Neural progenitor cell (in vitro differentiated cells): ENCODE results near the gene ZNF784. TPM values are rescaled to one million over a fixed set of nuclear protein-coding genes. Genes with fewer than 3 reads are reported as not detected.

Source experiments
- DNase-seq: peaks from one replicate; pipeline ENCODE4 v3.0.0-alpha.2; 2016; ENCODE audit warnings: low spot score
- H2AFZ ChIP-seq: fragments of 200-600 bp; sonication (generic); replicated peaks from 2 replicates; pipeline ENCODE4 v1.6.1; 2016; ENCODE audit warnings: antibody characterized with exemption
- H3F3A ChIP-seq: fragments of 200-600 bp; sonication (generic); 2 replicates; pipeline ENCODE4 v1.6.1; 2016; ENCODE audit warnings: antibody characterized with exemption, low read depth
- H3K27ac ChIP-seq: fragments of 200-600 bp; sonication (generic); 2 replicates; pipeline ENCODE4 v1.5.1; 2016; ENCODE audit warnings: mild to moderate bottlenecking
- H3K27me3 ChIP-seq: fragments of 200-600 bp; sonication (generic); 2 replicates; pipeline ENCODE4 v1.6.1; 2016; ENCODE audit warnings: mild to moderate bottlenecking, moderate library complexity
- H3K36me3 ChIP-seq: fragments of 200-600 bp; sonication (generic); 2 replicates; pipeline ENCODE4 v1.5.1; 2016
- H3K4me1 ChIP-seq: fragments of 200-600 bp; sonication (generic); 2 replicates; pipeline ENCODE4 v1.6.1; 2016; ENCODE audit warnings: mixed run types
- H3K4me2 ChIP-seq: fragments of 200-600 bp; sonication (generic); 2 replicates; pipeline ENCODE4 v1.6.1; 2016
- H3K4me3 ChIP-seq: fragments of 200-600 bp; sonication (generic); 2 replicates; pipeline ENCODE4 v1.5.1; 2016
- H3K79me2 ChIP-seq: fragments of 200-600 bp; sonication (generic); 2 replicates; pipeline ENCODE4 v1.6.1; 2016; ENCODE audit warnings: low read depth
- H3K9ac ChIP-seq: fragments of 200-600 bp; sonication (generic); 2 replicates; pipeline ENCODE4 v1.6.1; 2016
- H3K9me3 ChIP-seq: fragments of 200-600 bp; sonication (generic); 2 replicates; pipeline ENCODE4 v1.5.1; 2016; ENCODE audit warnings: low read depth
- H4K20me1 ChIP-seq: fragments of 200-600 bp; sonication (generic); 2 replicates; pipeline ENCODE4 v1.6.1; 2016; ENCODE audit warnings: low read depth
- H3K27ac Mint-ChIP-seq: 3 replicates; pipeline ENCODE4 v1.8.0; 2021; ENCODE audit warnings: mixed read lengths
- H3K27me3 Mint-ChIP-seq: 2 replicates; pipeline ENCODE4 v1.8.0; 2022; ENCODE audit warnings: low read depth, mild to moderate bottlenecking, inconsistent platforms, moderate library complexity, mixed read lengths; ENCODE audit not compliant: insufficient read depth
- H3K36me3 Mint-ChIP-seq: 3 replicates; pipeline ENCODE4 v1.8.0; 2021; ENCODE audit warnings: mixed read lengths
- H3K4me1 Mint-ChIP-seq: 3 replicates; pipeline ENCODE4 v1.8.0; 2021; ENCODE audit warnings: mixed read lengths
- H3K4me3 Mint-ChIP-seq: 3 replicates; pipeline ENCODE4 v1.8.0; 2021; ENCODE audit warnings: mild to moderate bottlenecking, moderate library complexity, mixed read lengths
- H3K9me3 Mint-ChIP-seq: 3 replicates; pipeline ENCODE4 v1.8.0; 2020; ENCODE audit warnings: mixed read lengths
- EZH2 ChIP-seq: fragments of 200-600 bp; sonication (generic); IDR thresholded peaks from 2 replicates; pipeline ENCODE4 v1.6.1; 2017; ENCODE audit warnings: antibody characterized with exemption, mild to moderate bottlenecking, moderate library complexity
- EZH2phosphoT487 ChIP-seq: fragments of 200-600 bp; sonication (generic); IDR thresholded peaks from 2 replicates; pipeline ENCODE4 v1.6.1; 2017; ENCODE audit warnings: antibody characterized with exemption
- total RNA-seq: library from RNA; depleted of rRNA; stranded (reverse); fragments of >200 nt; gene quantifications from 2 replicates; pipeline ENCODE4 v1.2.3, GENCODE V29; 2015; ENCODE audit warnings: low replicate concordance
- TF ChIP-seq, protein P1 (sequence below): fragments of 200-600 bp; sonication (generic); IDR thresholded peaks from 2 replicates; pipeline ENCODE4 v1.5.1; 2017; ENCODE audit warnings: antibody characterized with exemption, mild to moderate bottlenecking

The ZNF784 gene
- total RNA-seq, 1 donor from 2014 or later = 3.9 TPM

DNA sequence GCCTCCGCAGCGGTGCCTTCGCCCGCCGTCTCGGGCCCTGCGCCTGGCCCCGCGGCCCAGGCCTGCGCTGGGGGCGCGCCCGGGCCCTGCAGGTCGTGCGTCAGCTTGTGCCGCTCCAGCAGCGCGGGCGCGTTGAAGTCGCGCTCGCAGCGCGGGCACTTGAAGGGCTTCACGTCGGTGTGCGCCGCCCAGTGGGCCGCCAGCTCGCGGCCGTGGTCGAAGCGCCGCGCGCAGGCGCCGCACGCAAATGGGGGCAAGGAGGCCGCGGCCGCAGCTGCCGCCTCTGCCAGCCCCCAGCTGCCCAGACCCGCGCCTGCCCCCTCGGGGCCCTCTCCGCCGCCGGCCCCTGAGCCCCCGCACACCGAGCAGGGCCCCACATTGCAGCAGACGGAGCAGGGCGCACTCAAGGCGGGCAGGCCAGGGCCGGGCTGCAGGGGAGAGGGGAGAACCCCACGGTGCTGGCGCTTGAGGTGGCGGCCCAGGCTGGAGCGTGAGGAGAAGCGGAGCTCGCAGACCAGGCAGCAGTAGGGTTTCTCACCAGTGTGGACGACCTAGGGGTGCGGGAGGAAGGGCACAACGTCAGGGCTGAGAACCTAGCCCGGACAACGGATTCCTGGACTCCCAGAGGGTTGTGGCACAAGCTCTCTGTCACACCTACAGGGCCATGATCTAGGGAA lies 31.1 kb downstream of the ZNF784 start:
- Histone ChIP-seq H2AFZ (no peak overlapping the region), H3K4me1 (peaks cover 19% of the 10 kb centered on the region), H4K20me1 (no peaks in the 10 kb centered on the region), H3K27me3 (no peaks in the 10 kb centered on the region), H3K36me3 (peaks cover 17% of the 10 kb centered on the region), H3K4me3 (no peak overlapping the region), H3F3A (peaks cover 40% of the 10 kb centered on the region), H3K9ac (no peak overlapping the region), H3K27ac (no peak overlapping the region), H3K79me2 (peaks cover 14% of the 10 kb centered on the region), H3K4me2 (no peak overlapping the region), H3K9me3 (no peaks in the 10 kb centered on the region)
- H3K4me3 Mint-ChIP-seq = no peak overlapping the region
- H3K27me3 Mint-ChIP-seq = peaks cover 2% of the 10 kb centered on the region
- TF ChIP-seq, protein P1, sequence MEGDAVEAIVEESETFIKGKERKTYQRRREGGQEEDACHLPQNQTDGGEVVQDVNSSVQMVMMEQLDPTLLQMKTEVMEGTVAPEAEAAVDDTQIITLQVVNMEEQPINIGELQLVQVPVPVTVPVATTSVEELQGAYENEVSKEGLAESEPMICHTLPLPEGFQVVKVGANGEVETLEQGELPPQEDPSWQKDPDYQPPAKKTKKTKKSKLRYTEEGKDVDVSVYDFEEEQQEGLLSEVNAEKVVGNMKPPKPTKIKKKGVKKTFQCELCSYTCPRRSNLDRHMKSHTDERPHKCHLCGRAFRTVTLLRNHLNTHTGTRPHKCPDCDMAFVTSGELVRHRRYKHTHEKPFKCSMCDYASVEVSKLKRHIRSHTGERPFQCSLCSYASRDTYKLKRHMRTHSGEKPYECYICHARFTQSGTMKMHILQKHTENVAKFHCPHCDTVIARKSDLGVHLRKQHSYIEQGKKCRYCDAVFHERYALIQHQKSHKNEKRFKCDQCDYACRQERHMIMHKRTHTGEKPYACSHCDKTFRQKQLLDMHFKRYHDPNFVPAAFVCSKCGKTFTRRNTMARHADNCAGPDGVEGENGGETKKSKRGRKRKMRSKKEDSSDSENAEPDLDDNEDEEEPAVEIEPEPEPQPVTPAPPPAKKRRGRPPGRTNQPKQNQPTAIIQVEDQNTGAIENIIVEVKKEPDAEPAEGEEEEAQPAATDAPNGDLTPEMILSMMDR = no peak
- TF ChIP-seq EZH2 (no peak), EZH2phosphoT487 (no peak)
- peaks cover 33% of the 10 kb centered on the region for H3K4me1 Mint-ChIP-seq
- peak overlapping the region; percentile 81 for H3K27ac Mint-ChIP-seq
- DNase-seq = no peak
- peaks cover 5% of the 10 kb centered on the region for H3K9me3 Mint-ChIP-seq
- peaks cover 40% of the 10 kb centered on the region for H3K36me3 Mint-ChIP-seq

DNA sequence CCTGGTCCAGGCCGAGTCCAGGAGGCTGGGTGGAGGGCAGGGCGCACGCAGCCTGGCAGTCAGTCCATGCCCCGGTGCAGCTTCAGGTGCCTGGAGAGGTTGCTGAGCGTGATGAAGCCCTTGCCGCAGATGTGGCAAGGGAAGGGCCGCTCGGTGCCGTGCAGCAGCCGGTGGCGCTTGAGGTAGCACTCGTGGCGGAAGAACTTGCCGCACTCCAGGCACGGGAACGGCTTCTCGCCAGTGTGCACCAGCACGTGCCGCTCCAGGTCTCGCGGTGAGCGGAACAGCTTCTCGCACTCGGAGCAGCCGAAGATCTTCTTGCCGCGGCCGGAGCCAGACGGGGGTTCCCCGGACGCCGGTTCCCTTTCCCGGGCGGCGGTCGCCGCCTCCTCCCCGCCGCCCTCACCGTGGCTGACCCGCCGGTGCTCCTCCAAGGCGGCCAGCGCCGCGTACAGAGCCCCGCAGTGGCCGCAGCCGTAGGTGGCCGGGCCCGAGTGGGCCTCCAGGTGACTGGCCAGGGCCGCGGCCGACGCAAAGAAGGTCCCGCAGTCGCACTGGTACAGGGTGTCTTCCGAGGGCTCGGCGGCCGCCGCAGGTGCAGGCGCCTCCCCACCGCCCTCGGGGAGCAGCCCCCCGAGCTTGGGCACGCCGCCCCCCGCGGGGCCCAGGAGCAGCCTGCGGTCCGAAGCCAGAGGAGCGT lies 31.8 kb downstream of the ZNF784 start:
- Histone ChIP-seq H3K27me3 (no peaks in the 10 kb centered on the region), H3K9ac (no peak overlapping the region), H3K36me3 (peaks cover 17% of the 10 kb centered on the region), H3K79me2 (peaks cover 7% of the 10 kb centered on the region), H3K4me1 (peaks cover 16% of the 10 kb centered on the region), H2AFZ (no peak overlapping the region), H3K27ac (no peak overlapping the region), H3K9me3 (no peaks in the 10 kb centered on the region), H3K4me3 (no peak overlapping the region), H4K20me1 (no peaks in the 10 kb centered on the region), H3K4me2 (no peak overlapping the region), H3F3A (peaks cover 35% of the 10 kb centered on the region)
- H3K27ac Mint-ChIP-seq = no peak overlapping the region
- no peak for DNase-seq
- peaks cover 2% of the 10 kb centered on the region for H3K27me3 Mint-ChIP-seq
- H3K4me3 Mint-ChIP-seq = no peak overlapping the region
- no peak for TF ChIP-seq EZH2phosphoT487
- TF ChIP-seq, protein P1 = no peak
- TF ChIP-seq EZH2 = no peak
- peaks cover 36% of the 10 kb centered on the region for H3K36me3 Mint-ChIP-seq
- H3K4me1 Mint-ChIP-seq = peaks cover 28% of the 10 kb centered on the region
- peaks cover 5% of the 10 kb centered on the region for H3K9me3 Mint-ChIP-seq

DNA sequence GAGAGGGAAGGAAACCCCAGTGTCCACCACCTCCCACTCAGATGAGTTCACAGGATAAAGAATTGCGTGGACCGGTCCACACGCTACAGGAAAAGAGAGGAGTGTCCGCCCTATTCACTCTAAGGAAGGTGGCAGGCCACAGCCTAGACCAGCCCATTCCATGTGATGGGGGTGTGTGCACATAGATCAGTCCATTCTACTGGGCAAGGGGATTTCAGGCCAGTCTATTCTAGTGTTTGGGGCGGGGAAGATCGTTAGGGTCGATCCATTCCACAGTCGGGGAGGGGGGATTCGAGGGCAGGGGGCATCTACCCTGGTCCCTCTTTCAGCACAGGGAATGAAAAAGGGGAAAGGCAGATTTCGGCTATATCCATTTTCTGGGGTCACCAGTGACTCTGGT lies 32.8 kb downstream of the ZNF784 start:
- Mint-ChIP-seq H3K4me1 (peaks cover 32% of the 10 kb centered on the region), H3K27ac (peak overlapping the region; percentile 62), H3K9me3 (peaks cover 5% of the 10 kb centered on the region), H3K36me3 (peaks cover 30% of the 10 kb centered on the region), H3K4me3 (no peak overlapping the region), H3K27me3 (peaks cover 6% of the 10 kb centered on the region)
- Histone ChIP-seq H4K20me1 (no peaks in the 10 kb centered on the region), H3K4me2 (no peak overlapping the region), H3K9ac (no peak overlapping the region), H3K36me3 (peaks cover 14% of the 10 kb centered on the region), H3K4me3 (no peak overlapping the region), H3K79me2 (no peaks in the 10 kb centered on the region), H3K27ac (no peak overlapping the region), H2AFZ (no peak overlapping the region), H3K9me3 (no peaks in the 10 kb centered on the region), H3K27me3 (no peaks in the 10 kb centered on the region), H3F3A (peaks cover 42% of the 10 kb centered on the region), H3K4me1 (peaks cover 16% of the 10 kb centered on the region)
- TF ChIP-seq, protein P1 = no peak
- no peak for TF ChIP-seq EZH2
- no peak for TF ChIP-seq EZH2phosphoT487
- no peak for DNase-seq
